Measurements from ENCODE around the gene ALPG. TPM values are rescaled to one million over a fixed set of nuclear protein-coding genes. Genes with fewer than 3 reads are reported as not detected.

Gene ALPG
- total and polyA plus RNA-seq, 2 donors (not counting 1 experiment from before 2014, with no cell fraction given), result not detected

DNA sequence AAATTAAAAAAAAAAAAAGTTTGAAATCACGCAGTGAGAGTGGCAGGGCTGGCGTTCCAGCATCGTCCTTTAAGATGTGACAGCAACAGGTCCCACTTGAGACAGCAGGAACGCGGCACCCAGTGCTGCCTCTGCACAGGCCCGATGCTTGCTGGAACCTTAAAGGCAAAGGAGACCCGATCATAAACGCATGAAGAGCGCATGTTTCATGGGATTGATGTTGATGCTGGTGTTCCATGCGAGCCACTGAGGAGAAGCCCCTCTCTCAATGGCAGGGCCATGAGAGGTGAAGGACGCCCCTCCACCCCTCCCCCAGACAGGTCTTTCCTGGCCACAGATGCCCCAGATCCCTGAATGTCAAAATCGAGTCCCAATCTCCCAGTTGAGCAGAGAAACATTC lies 31.4 kb downstream of the ALPG start:
- Mint-ChIP-seq H3K4me3 (no peak overlapping the region), H3K9me3 (ENCODE audit: insufficient read depth) (no peaks in the 10 kb centered on the region), H3K27ac (no peak overlapping the region), H3K4me1 (peaks cover 2% of the 10 kb centered on the region), H3K27me3 (peaks cover 3% of the 10 kb centered on the region)
- 90% methylated on average over 11 of the region's 12 CpGs for WGBS (ENCODE audit: insufficient coverage)
- Histone ChIP-seq H3K79me2 (ENCODE audit: control insufficient read depth, insufficient read depth, low read length) (no peaks in the 10 kb centered on the region), H3K9me3 (ENCODE audit: control extremely low read depth in 1 of 3, control insufficient read depth in 2 of 3, insufficient read depth in 1 of 3, low read length in 2 of 3) (no peaks in the 10 kb centered on the region), H4K20me1 (ENCODE audit: control insufficient read depth, insufficient read depth, low read length, poor library complexity, severe bottlenecking) (no peaks in the 10 kb centered on the region), H3K9ac (ENCODE audit: low read length) (no peak overlapping the region), H2AFZ (ENCODE audit: insufficient read depth, low read depth, low read length, poor library complexity, severe bottlenecking) (no peak overlapping the region), H3K4me2 (replicated peaks; ENCODE audit: low read depth, low read length, poor library complexity, severe bottlenecking) (no peak overlapping the region), H3K36me3 (replicated peaks in 1 of 2; ENCODE audit: control extremely low read depth in 1 of 2, control insufficient read depth in 1 of 2, extremely low read depth in 1 of 2, insufficient read depth in 2 of 2, low read length in 1 of 2) (no peaks in the 10 kb centered on the region), H3K4me3 (ENCODE audit: control extremely low read depth in 1 of 5, extremely low read depth in 1 of 5, insufficient read depth in 1 of 5, low read depth in 2 of 5, low read length in 4 of 5) (no peak overlapping the region), H3K4me1 (ENCODE audit: control insufficient read depth in 2 of 2, insufficient read depth in 2 of 2, low read length in 2 of 2) (peaks cover 0 to 7% of the 10 kb centered on the region in 2 donors), H3K27me3 (replicated peaks in 1 of 4; ENCODE audit: control extremely low read depth in 1 of 4, control insufficient read depth in 3 of 4, insufficient read depth in 4 of 4, low read length in 3 of 4) (no peaks in the 10 kb centered on the region), H3K27ac (ENCODE audit: low read length in 2 of 2) (no peak overlapping the region)
- CTCF ChIA-PET, result interaction anchor here (0.7 to 0.8 kb wide), 2 partner anchors 523 to 1576 kb away, joined by 3 read pairs; no protein-coding TSS in a partner anchor
- POLR2A ChIA-PET, result no interaction called here
- ATAC-seq (ENCODE audit: low read depth) (no peak), DNase-seq (no peak)
- TF ChIP-seq, protein P1, sequence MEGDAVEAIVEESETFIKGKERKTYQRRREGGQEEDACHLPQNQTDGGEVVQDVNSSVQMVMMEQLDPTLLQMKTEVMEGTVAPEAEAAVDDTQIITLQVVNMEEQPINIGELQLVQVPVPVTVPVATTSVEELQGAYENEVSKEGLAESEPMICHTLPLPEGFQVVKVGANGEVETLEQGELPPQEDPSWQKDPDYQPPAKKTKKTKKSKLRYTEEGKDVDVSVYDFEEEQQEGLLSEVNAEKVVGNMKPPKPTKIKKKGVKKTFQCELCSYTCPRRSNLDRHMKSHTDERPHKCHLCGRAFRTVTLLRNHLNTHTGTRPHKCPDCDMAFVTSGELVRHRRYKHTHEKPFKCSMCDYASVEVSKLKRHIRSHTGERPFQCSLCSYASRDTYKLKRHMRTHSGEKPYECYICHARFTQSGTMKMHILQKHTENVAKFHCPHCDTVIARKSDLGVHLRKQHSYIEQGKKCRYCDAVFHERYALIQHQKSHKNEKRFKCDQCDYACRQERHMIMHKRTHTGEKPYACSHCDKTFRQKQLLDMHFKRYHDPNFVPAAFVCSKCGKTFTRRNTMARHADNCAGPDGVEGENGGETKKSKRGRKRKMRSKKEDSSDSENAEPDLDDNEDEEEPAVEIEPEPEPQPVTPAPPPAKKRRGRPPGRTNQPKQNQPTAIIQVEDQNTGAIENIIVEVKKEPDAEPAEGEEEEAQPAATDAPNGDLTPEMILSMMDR (IDR thresholded peaks at IDR 0.05), result no peak
- TF ChIP-seq EZH2 (IDR thresholded peaks at IDR 0.05; ENCODE audit: borderline replicate concordance, insufficient read depth, low read depth, low read length, poor library complexity, severe bottlenecking), result no peak
- intact Hi-C loops (cut with micrococcal nuclease), result no loop called here

- no peaks in the 10 kb centered on the region for H3K79me2 ChIP-seq (ENCODE audit: control insufficient read depth, insufficient read depth, low read length)
- Mint-ChIP-seq H3K27me3 (peaks cover 3% of the 10 kb centered on the region), H3K27ac (no peak overlapping the region), H3K4me3 (no peak overlapping the region), H3K4me1 (peaks cover 2% of the 10 kb centered on the region), H3K9me3 (ENCODE audit: insufficient read depth) (no peaks in the 10 kb centered on the region)
- peak; percentile 29 for DNase-seq
- no peak overlapping the region for H3K4me2 ChIP-seq (replicated peaks; ENCODE audit: low read depth, low read length, poor library complexity, severe bottlenecking)
- CTCF ChIA-PET, result interaction anchor here (0.5 to 1.7 kb wide), 5 partner anchors 8 to 878 kb away, joined by 3 to 8 read pairs (median 3); no protein-coding TSS in a partner anchor
- TF ChIP-seq, protein P1 (IDR thresholded peaks at IDR 0.05), result peak; percentile 60
- TF ChIP-seq EZH2 (IDR thresholded peaks at IDR 0.05; ENCODE audit: borderline replicate concordance, insufficient read depth, low read depth, low read length, poor library complexity, severe bottlenecking), result no peak
- H3K36me3 ChIP-seq (replicated peaks in 1 of 2; ENCODE audit: control extremely low read depth in 1 of 2, control insufficient read depth in 1 of 2, extremely low read depth in 1 of 2, insufficient read depth in 2 of 2, low read length in 1 of 2), result no peaks in the 10 kb centered on the region
- POLR2A ChIA-PET, result no interaction called here
- WGBS (ENCODE audit: insufficient coverage), result 81% methylated on average over 13 of the region's 22 CpGs
- H3K4me3 ChIP-seq (ENCODE audit: control extremely low read depth in 1 of 5, extremely low read depth in 1 of 5, insufficient read depth in 1 of 5, low read depth in 2 of 5, low read length in 4 of 5), result no peak overlapping the region
- peak; percentile 60 for ATAC-seq (ENCODE audit: low read depth)
- H3K27me3 ChIP-seq (replicated peaks in 1 of 4; ENCODE audit: control extremely low read depth in 1 of 4, control insufficient read depth in 3 of 4, insufficient read depth in 4 of 4, low read length in 3 of 4), result no peaks in the 10 kb centered on the region
- no peaks in the 10 kb centered on the region for H4K20me1 ChIP-seq (ENCODE audit: control insufficient read depth, insufficient read depth, low read length, poor library complexity, severe bottlenecking)
- intact Hi-C loops (cut with micrococcal nuclease), result no loop called here
- no peak overlapping the region for H3K9ac ChIP-seq (ENCODE audit: low read length)
- H3K4me1 ChIP-seq (ENCODE audit: control insufficient read depth in 2 of 2, insufficient read depth in 2 of 2, low read length in 2 of 2), result peaks cover 0 to 7% of the 10 kb centered on the region in 2 donors
- H3K27ac ChIP-seq (ENCODE audit: low read length in 2 of 2), result no peak overlapping the region
- no peak overlapping the region for H2AFZ ChIP-seq (ENCODE audit: insufficient read depth, low read depth, low read length, poor library complexity, severe bottlenecking)
- no peaks in the 10 kb centered on the region for H3K9me3 ChIP-seq (ENCODE audit: control extremely low read depth in 1 of 3, control insufficient read depth in 2 of 3, insufficient read depth in 1 of 3, low read length in 2 of 3)
These were observed 32.5 kb downstream of the ALPG start for GRCh38 chr2:232438951-232439757.
